HL-60 (cell line): ENCODE measurements around the gene BCO1.

Source experiments
- DNase-seq, 2 experiments: peaks; one replicate each; pipeline ENCODE4 v3.0.0-alpha.2; 2010 to 2020; ENCODE audit warnings: low read depth in 1 of 2, low spot score in 1 of 2
- H3K27ac ChIP-seq: fragments of 250-450 bp; sonication (Bioruptor Pico); replicated peaks from 2 replicates; pipeline ENCODE4 v1.5.1; 2020; ENCODE audit warnings: mild to moderate bottlenecking, moderate library complexity
- H3K27me3 ChIP-seq: fragments of 250-450 bp; sonication (Bioruptor Pico); 2 replicates; pipeline ENCODE4 v1.5.1; 2021; ENCODE audit warnings: mild to moderate bottlenecking, moderate library complexity; ENCODE audit not compliant: insufficient read depth, poor library complexity, severe bottlenecking
- H3K4me3 ChIP-seq: replicated peaks from 2 replicates; pipeline ENCODE4 v1.5.1; 2011; ENCODE audit warnings: mild to moderate bottlenecking, control low read depth, low read length; ENCODE audit not compliant: insufficient read depth
- GABPA ChIP-seq: IDR thresholded peaks from 2 replicates; pipeline ENCODE4 v1.6.1; 2012; ENCODE audit warnings: low read depth
- POLR2AphosphoS5 ChIP-seq: IDR thresholded peaks from 2 replicates; pipeline ENCODE4 v1.6.1; 2012; ENCODE audit warnings: low read depth
- SPI1 ChIP-seq: IDR thresholded peaks from 2 replicates; pipeline ENCODE4 v1.6.1; 2012; ENCODE audit warnings: low read depth, mild to moderate bottlenecking, borderline replicate concordance
- TF ChIP-seq, protein P1 (sequence below): IDR thresholded peaks from one replicate; pipeline ENCODE4 v1.5.1; 2011; ENCODE audit warnings: low read length, control low read depth, inconsistent platforms; ENCODE audit not compliant: insufficient read depth
- TF ChIP-seq, protein P2 (sequence below): IDR thresholded peaks from 2 replicates; pipeline ENCODE4 v1.6.1; 2012; ENCODE audit warnings: low read depth; ENCODE audit not compliant: insufficient replicate concordance

Gene BCO1

DNA sequence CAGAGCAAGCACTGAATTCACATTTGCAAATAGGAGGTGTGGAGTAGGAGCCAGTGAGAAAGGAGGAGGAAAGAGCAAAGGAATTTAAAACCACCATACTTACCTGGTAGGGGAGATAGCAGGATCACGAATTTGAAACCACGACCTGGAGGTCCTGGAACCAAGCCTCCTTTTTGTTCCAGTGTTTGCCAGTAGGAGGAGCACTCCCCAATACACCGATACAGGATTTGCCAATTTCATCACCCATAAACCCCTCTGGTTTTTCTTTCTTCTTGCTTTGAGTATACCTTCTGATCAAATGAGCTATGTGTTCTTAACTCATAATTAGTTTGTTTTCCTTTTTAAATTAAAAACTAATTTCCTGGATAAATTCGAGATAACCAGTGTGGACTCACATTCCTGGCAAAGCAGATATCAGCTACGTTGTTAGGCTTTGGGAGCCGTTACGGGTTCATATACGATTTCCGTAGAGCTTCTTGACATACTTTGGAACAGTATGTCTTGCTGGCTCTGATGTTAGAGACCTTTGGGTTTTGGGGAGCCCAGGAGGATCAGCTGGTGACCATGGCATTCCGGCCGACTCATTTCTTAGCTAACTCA is 22.7 kb downstream of the BCO1 start:
- TF ChIP-seq, protein P1, sequence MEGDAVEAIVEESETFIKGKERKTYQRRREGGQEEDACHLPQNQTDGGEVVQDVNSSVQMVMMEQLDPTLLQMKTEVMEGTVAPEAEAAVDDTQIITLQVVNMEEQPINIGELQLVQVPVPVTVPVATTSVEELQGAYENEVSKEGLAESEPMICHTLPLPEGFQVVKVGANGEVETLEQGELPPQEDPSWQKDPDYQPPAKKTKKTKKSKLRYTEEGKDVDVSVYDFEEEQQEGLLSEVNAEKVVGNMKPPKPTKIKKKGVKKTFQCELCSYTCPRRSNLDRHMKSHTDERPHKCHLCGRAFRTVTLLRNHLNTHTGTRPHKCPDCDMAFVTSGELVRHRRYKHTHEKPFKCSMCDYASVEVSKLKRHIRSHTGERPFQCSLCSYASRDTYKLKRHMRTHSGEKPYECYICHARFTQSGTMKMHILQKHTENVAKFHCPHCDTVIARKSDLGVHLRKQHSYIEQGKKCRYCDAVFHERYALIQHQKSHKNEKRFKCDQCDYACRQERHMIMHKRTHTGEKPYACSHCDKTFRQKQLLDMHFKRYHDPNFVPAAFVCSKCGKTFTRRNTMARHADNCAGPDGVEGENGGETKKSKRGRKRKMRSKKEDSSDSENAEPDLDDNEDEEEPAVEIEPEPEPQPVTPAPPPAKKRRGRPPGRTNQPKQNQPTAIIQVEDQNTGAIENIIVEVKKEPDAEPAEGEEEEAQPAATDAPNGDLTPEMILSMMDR = peak; percentile 45
- no peak for TF ChIP-seq POLR2AphosphoS5
- Histone ChIP-seq H3K4me3 (no peak overlapping the region), H3K27ac (no peak overlapping the region), H3K27me3 (no peaks in the 10 kb centered on the region)
- DNase-seq = no peak

DNA sequence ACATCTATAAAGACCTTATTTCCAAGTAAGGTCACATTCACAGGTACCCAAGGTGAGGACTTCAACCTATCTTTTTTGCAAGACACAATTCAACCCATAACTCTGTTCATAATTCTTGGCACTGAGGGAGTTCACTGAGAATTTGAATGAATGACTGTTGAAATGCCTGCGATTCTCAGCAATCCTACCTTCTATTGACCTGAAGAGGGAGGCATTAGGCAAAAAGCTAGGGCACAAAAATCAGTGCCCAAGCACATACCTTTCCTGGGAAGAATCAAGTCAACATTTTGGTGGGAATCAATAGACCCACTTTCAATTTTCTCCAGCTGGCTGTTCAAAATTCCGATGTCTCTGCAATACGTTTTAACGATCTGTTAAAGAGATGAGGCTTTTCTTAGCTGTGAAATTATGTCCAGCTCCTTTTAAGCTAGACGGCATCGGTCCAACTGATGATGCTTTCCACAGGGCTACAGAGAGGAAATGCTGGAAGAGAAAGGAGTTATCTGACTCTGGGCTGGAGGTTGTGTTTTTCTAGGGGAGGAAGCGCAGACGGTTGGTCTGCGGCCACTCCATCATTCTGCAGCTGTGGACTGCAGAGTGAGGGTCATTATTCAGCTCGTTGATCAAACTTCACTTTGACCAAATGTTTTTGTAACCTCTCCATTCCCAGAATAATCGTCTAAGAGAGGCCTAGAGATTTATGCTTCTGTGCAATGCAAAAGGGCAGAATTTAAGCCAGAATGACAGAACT is 25.2 kb downstream of the BCO1 start:
- TF ChIP-seq POLR2AphosphoS5 (no peak), SPI1 (no peak)
- H3K27me3 ChIP-seq = no peaks in the 10 kb centered on the region
- DNase-seq = no peak
- no peak overlapping the region for H3K4me3 ChIP-seq
- no peak overlapping the region for H3K27ac ChIP-seq

DNA sequence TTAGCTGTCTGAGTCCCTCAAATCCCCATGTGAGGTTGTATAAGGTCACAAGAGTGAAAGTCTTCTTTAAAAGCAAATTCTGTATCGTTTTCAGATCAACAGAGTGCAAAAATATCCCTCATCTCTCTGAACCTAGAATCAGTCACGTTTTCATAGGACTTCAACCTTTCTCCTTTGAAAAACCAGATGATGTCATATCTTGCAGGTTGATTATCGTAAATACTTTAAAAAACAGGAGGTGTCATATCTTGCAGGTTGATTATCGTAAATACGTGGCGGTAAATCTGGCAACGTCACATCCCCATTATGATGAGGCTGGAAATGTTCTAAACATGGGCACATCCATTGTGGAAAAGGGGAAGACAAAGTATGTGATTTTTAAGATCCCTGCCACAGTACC is 25.9 kb downstream of the BCO1 start:
- no peak overlapping the region for H3K27ac ChIP-seq
- H3K27me3 ChIP-seq = no peaks in the 10 kb centered on the region
- TF ChIP-seq, protein P2, sequence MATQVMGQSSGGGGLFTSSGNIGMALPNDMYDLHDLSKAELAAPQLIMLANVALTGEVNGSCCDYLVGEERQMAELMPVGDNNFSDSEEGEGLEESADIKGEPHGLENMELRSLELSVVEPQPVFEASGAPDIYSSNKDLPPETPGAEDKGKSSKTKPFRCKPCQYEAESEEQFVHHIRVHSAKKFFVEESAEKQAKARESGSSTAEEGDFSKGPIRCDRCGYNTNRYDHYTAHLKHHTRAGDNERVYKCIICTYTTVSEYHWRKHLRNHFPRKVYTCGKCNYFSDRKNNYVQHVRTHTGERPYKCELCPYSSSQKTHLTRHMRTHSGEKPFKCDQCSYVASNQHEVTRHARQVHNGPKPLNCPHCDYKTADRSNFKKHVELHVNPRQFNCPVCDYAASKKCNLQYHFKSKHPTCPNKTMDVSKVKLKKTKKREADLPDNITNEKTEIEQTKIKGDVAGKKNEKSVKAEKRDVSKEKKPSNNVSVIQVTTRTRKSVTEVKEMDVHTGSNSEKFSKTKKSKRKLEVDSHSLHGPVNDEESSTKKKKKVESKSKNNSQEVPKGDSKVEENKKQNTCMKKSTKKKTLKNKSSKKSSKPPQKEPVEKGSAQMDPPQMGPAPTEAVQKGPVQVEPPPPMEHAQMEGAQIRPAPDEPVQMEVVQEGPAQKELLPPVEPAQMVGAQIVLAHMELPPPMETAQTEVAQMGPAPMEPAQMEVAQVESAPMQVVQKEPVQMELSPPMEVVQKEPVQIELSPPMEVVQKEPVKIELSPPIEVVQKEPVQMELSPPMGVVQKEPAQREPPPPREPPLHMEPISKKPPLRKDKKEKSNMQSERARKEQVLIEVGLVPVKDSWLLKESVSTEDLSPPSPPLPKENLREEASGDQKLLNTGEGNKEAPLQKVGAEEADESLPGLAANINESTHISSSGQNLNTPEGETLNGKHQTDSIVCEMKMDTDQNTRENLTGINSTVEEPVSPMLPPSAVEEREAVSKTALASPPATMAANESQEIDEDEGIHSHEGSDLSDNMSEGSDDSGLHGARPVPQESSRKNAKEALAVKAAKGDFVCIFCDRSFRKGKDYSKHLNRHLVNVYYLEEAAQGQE = no peak
- TF ChIP-seq POLR2AphosphoS5 (no peak), SPI1 (no peak), GABPA (no peak)
- TF ChIP-seq, protein P1 = no peak
- DNase-seq = no peak
- H3K4me3 ChIP-seq = no peak overlapping the region

GRCh38 chr16:81265052-81265451 is 26.6 kb downstream of the BCO1 start:
- no peak for TF ChIP-seq SPI1
- Histone ChIP-seq H3K27me3 (no peaks in the 10 kb centered on the region), H3K4me3 (no peak overlapping the region), H3K27ac (no peak overlapping the region)
- DNase-seq = no peak

DNA sequence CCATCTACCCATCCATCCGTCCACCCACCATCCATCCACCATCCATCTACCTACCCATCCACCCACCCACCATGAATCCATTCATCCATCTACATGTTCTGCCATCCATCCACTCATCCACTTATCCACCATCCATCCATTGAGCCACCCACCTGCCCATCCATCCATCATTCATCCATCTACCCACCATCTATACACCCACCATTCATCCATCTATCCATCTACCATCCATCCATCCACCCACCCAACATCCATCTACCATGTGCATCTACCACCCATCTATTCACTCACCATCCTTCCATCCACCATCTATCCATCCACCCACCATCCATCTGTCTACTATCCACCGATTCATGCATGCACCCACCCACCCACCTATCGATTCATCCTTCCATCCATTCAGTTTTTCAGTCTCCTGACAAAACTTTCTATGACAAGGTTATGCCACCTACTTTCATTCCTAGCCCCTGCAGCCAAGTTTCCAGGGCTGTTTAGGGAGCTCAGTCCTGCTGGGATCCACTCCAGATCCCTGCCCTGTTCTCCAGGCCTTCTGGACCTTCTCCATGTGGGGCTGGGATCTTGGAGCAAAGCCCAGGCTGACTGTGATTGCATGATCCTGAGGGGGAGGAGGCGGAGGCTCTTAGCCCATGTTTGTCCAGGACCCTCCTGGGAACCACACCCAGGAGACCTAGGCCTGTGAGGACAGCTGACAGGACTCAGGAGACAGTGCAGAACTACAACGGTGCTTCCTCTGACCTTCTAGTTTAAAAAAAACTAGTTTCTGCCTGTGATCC is 27.4 kb downstream of the BCO1 start:
- Histone ChIP-seq H3K27ac (no peak overlapping the region), H3K4me3 (no peak overlapping the region), H3K27me3 (no peaks in the 10 kb centered on the region)
- no peak for DNase-seq
- TF ChIP-seq SPI1 (no peak), GABPA (no peak), POLR2AphosphoS5 (no peak)
- TF ChIP-seq, protein P1 = no peak
- TF ChIP-seq, protein P2 = no peak
